H9 (cell line): ENCODE results near the gene TCF7L2. TPM values are rescaled to one million over a fixed set of nuclear protein-coding genes. Genes with fewer than 3 reads are reported as not detected.

ENCODE experiments used
- DNase-seq: peaks from one replicate; pipeline ENCODE4 v3.0.0-alpha.2; 2017
- H2AFZ ChIP-seq: one replicate; pipeline ENCODE4 v1.6.1; 2013; ENCODE audit warnings: mild to moderate bottlenecking, low read length, control low read depth, moderate library complexity
- H2AK5ac ChIP-seq: 2 replicates; pipeline ENCODE4 v1.6.1; 2013; ENCODE audit warnings: low read length, control low read depth, mixed read lengths; ENCODE audit not compliant: insufficient read length
- H2BK120ac ChIP-seq: one replicate; pipeline ENCODE4 v1.6.1; 2013; ENCODE audit warnings: low read depth, mild to moderate bottlenecking, low read length, control low read depth, inconsistent platforms; ENCODE audit not compliant: poor library complexity, severe bottlenecking
- H2BK12ac ChIP-seq: 2 replicates; pipeline ENCODE4 v1.6.1; 2013; ENCODE audit warnings: low read length, control low read depth, mixed read lengths, low read depth; ENCODE audit not compliant: insufficient read length
- H2BK15ac ChIP-seq: 2 replicates; pipeline ENCODE4 v1.6.1; 2013; ENCODE audit warnings: low read depth, low read length, control low read depth
- H2BK20ac ChIP-seq: one replicate; pipeline ENCODE4 v1.6.1; 2013; ENCODE audit warnings: low read depth, mild to moderate bottlenecking, low read length, control low read depth, inconsistent platforms; ENCODE audit not compliant: poor library complexity, severe bottlenecking
- H2BK5ac ChIP-seq: 2 replicates; pipeline ENCODE4 v1.6.1; 2013; ENCODE audit warnings: low read length, control low read depth, mixed read lengths; ENCODE audit not compliant: insufficient read length
- H3K14ac ChIP-seq: 2 replicates; pipeline ENCODE4 v1.6.1; 2013; ENCODE audit warnings: low read length, control low read depth; ENCODE audit not compliant: insufficient read depth
- H3K18ac ChIP-seq: 2 replicates; pipeline ENCODE4 v1.6.1; 2013; ENCODE audit warnings: low read depth, mild to moderate bottlenecking, mixed read lengths, low read length, control low read depth; ENCODE audit not compliant: insufficient read length
- H3K23ac ChIP-seq: 2 replicates; pipeline ENCODE4 v1.6.1; 2013; ENCODE audit warnings: low read length, control low read depth, mixed read lengths, low read depth; ENCODE audit not compliant: insufficient read length
- H3K23me2 ChIP-seq: 2 replicates; pipeline ENCODE4 v1.6.1; 2013; ENCODE audit warnings: low read depth, mild to moderate bottlenecking, mixed read lengths, low read length, control low read depth; ENCODE audit not compliant: insufficient read length, poor library complexity, severe bottlenecking
- H3K27ac ChIP-seq: 2 replicates; pipeline ENCODE4 v1.5.1; 2013; ENCODE audit warnings: low read length, control low read depth, mixed read lengths, low read depth; ENCODE audit not compliant: insufficient read length
- H3K27me3 ChIP-seq: 2 replicates; pipeline ENCODE4 v1.6.1; 2013; ENCODE audit warnings: low read length, control low read depth, inconsistent platforms; ENCODE audit not compliant: insufficient read depth
- H3K4ac ChIP-seq: 2 replicates; pipeline ENCODE4 v1.6.1; 2013; ENCODE audit warnings: low read depth, mild to moderate bottlenecking, control low read depth, inconsistent platforms, low read length, moderate library complexity
- H3K4me1 ChIP-seq: 2 replicates; pipeline ENCODE4 v1.6.1; 2013; ENCODE audit warnings: low read length, control low read depth, inconsistent platforms; ENCODE audit not compliant: insufficient read depth
- H3K4me2 ChIP-seq: 2 replicates; pipeline ENCODE4 v1.6.1; 2013; ENCODE audit warnings: low read length, control low read depth, mixed read lengths; ENCODE audit not compliant: insufficient read length, insufficient read depth
- H3K56ac ChIP-seq: 2 replicates; pipeline ENCODE4 v1.6.1; 2013; ENCODE audit warnings: low read depth, mild to moderate bottlenecking, mixed read lengths, low read length, control low read depth; ENCODE audit not compliant: insufficient read length
- H3K79me1 ChIP-seq: 2 replicates; pipeline ENCODE4 v1.6.1; 2013; ENCODE audit warnings: low read depth, mild to moderate bottlenecking, moderate library complexity, low read length, control low read depth, inconsistent platforms; ENCODE audit not compliant: insufficient read depth, poor library complexity, severe bottlenecking
- H3K79me2 ChIP-seq: 2 replicates; pipeline ENCODE4 v1.6.1; 2013; ENCODE audit warnings: low read length, control low read depth, inconsistent platforms; ENCODE audit not compliant: insufficient read depth
- H3K9ac ChIP-seq: 2 replicates; pipeline ENCODE4 v1.6.1; 2013; ENCODE audit warnings: low read length, control low read depth, mixed read lengths; ENCODE audit not compliant: insufficient read length; ENCODE audit errors: extremely low read depth
- H3K9me3 ChIP-seq: one replicate; pipeline ENCODE4 v1.6.1; 2013; ENCODE audit warnings: low read depth, low read length, inconsistent platforms; ENCODE audit not compliant: control insufficient read depth
- H3T11ph ChIP-seq: one replicate; pipeline ENCODE4 v1.6.1; 2013; ENCODE audit warnings: mild to moderate bottlenecking, low read length, control low read depth, inconsistent platforms
- H4K20me1 ChIP-seq: one replicate; pipeline ENCODE4 v1.6.1; 2013; ENCODE audit not compliant: control insufficient read depth, insufficient read length, insufficient read depth
- H4K5ac ChIP-seq: 2 replicates; pipeline ENCODE4 v1.6.1; 2013; ENCODE audit warnings: low read depth, mild to moderate bottlenecking, mixed read lengths, low read length, control low read depth; ENCODE audit not compliant: insufficient read length
- H4K8ac ChIP-seq: replicated peaks from 2 replicates; pipeline ENCODE4 v1.6.1; 2013; ENCODE audit warnings: low read length, control low read depth, mixed read lengths, low read depth; ENCODE audit not compliant: insufficient read length
- H4K91ac ChIP-seq: 2 replicates; pipeline ENCODE4 v1.6.1; 2013; ENCODE audit warnings: low read depth, mild to moderate bottlenecking, moderate library complexity, mixed read lengths, low read length, control low read depth; ENCODE audit not compliant: insufficient read length
- H3K27ac Mint-ChIP-seq, 3 experiments: 2 replicates in 2 of 3; 3 replicates in 1 of 3; pipeline ENCODE4 v1.8.0; 2020 to 2021; ENCODE audit warnings: mixed read lengths in 3 of 3, mild to moderate bottlenecking in 1 of 3, moderate library complexity in 1 of 3
- H3K27me3 Mint-ChIP-seq: 2 replicates; pipeline ENCODE4 v1.8.0; 2021; ENCODE audit warnings: low read depth, mild to moderate bottlenecking, moderate library complexity, mixed read lengths
- H3K36me3 Mint-ChIP-seq, 3 experiments: 2 replicates in 2 of 3; 3 replicates in 1 of 3; pipeline ENCODE4 v1.8.0; 2020 to 2021; ENCODE audit warnings: low read depth in 3 of 3, mixed read lengths in 3 of 3; ENCODE audit not compliant: insufficient read depth in 1 of 3
- H3K4me1 Mint-ChIP-seq, 2 experiments: 2 replicates each; pipeline ENCODE4 v1.8.0; 2020; ENCODE audit warnings: mixed read lengths in 2 of 2
- H3K4me3 Mint-ChIP-seq, 2 experiments: 2 replicates in 1 of 2; 3 replicates in 1 of 2; pipeline ENCODE4 v1.8.0; 2020 to 2021; ENCODE audit warnings: mild to moderate bottlenecking in 2 of 2, mixed read lengths in 2 of 2, moderate library complexity in 1 of 2
- H3K9me3 Mint-ChIP-seq, 2 experiments: 2 replicates in 1 of 2; 3 replicates in 1 of 2; pipeline ENCODE4 v1.8.0; 2020; ENCODE audit warnings: mild to moderate bottlenecking in 2 of 2, mixed read lengths in 2 of 2, moderate library complexity in 1 of 2
- CTCF ChIP-seq: fragments of 200-600 bp; sonication (generic); conservative IDR thresholded peaks from 3 replicates; pipeline ENCODE4 v1.8.0; 2021; ENCODE audit warnings: antibody characterized with exemption, mild to moderate bottlenecking
- WGBS: extraction: QIAGEN DNeasy Blood & Tissue Kit; methylation state at CpG from one replicate; pipeline ENCODE4 v1.1.7; 2013; ENCODE audit warnings: missing lambda C conversion rate, low lambda C conversion rate, mixed read lengths; ENCODE audit not compliant: insufficient read length; ENCODE audit errors: extremely low coverage; 5-methylcytosine and 5-hydroxymethylcytosine counted together
- total RNA-seq: library from RNA; stranded (reverse); gene quantifications from 2 replicates; pipeline ENCODE4 v1.2.1, GENCODE V29; 2021

Gene TCF7L2
- total RNA-seq, 1 experiment from 2014 or later: 71.1 TPM

GRCh38 chr10:112952282-112953173 lies 2.5 kb downstream of the TCF7L2 start:
- peak overlapping the region; percentile 99 to 100 (median 100) for H3K27ac Mint-ChIP-seq
- H3T11ph ChIP-seq: no peak overlapping the region
- no peak overlapping the region for H2BK12ac ChIP-seq
- no peak overlapping the region for H3K18ac ChIP-seq
- peaks cover 28% of the 10 kb centered on the region for H3K23me2 ChIP-seq
- no peak overlapping the region for H2BK5ac ChIP-seq
- H2AK5ac ChIP-seq: no peak overlapping the region
- H4K5ac ChIP-seq: no peak overlapping the region
- no peak overlapping the region for H3K4ac ChIP-seq
- DNase-seq: no peak
- H3K79me2 ChIP-seq: peaks cover 17% of the 10 kb centered on the region; the same call in 1 of the 2 replicates
- no CpG with 5 or more reads among the region's 59 CpGs for WGBS
- H3K14ac ChIP-seq: peak overlapping the region; percentile 97; the same call in 1 of the 2 replicates
- peak overlapping the region; percentile 17 for H3K56ac ChIP-seq
- H2BK15ac ChIP-seq: no peak overlapping the region
- no peak overlapping the region for H4K8ac ChIP-seq
- H3K23ac ChIP-seq: no peak overlapping the region
- peaks cover 61 to 62% of the 10 kb centered on the region in 2 experiments for H3K4me1 Mint-ChIP-seq
- peak overlapping the region; percentile 72 for H3K4me2 ChIP-seq
- no peak overlapping the region for H2BK120ac ChIP-seq
- peak overlapping the region; percentile 96 for H3K27ac ChIP-seq
- H3K9me3 ChIP-seq: no peaks in the 10 kb centered on the region
- H3K36me3 Mint-ChIP-seq: peaks cover 12 to 27% (median 23%) of the 10 kb centered on the region in 3 experiments
- H2BK20ac ChIP-seq: no peak overlapping the region
- H3K9ac ChIP-seq: peak overlapping the region; percentile 95
- peaks cover 7% of the 10 kb centered on the region for H3K4me1 ChIP-seq
- H4K20me1 ChIP-seq: no peaks in the 10 kb centered on the region
- peaks cover 0 to 4% of the 10 kb centered on the region in 2 experiments; a peak in 3 of 5 replicates for H3K9me3 Mint-ChIP-seq
- no peak overlapping the region for H2AFZ ChIP-seq
- H3K4me3 Mint-ChIP-seq: peak overlapping the region; percentile 89 to 98
- H3K27me3 Mint-ChIP-seq: no peaks in the 10 kb centered on the region
- no peaks in the 10 kb centered on the region for H3K79me1 ChIP-seq
- no peak for TF ChIP-seq CTCF
- H3K27me3 ChIP-seq: no peaks in the 10 kb centered on the region
- H4K91ac ChIP-seq: no peak overlapping the region
